B cell (primary cell): Measurements from ENCODE around the gene HSH2D. TPM values are rescaled to one million over a fixed set of nuclear protein-coding genes. Genes with fewer than 3 reads are reported as not detected.

Source experiments
- ATAC-seq: fragments of 200-7000 bp; cut with Tn5 transposase; one replicate; pipeline ENCODE4 v1.10.0; 2021; ENCODE audit warnings: low read depth, mild to moderate bottlenecking, moderate number of reproducible peaks, moderate library complexity
- CTCF ChIA-PET: fragments of 350-600 bp; sonication (Branson Sonifier 250); formaldehyde crosslinking; loops from one replicate; lab custom pipeline; 2021; ENCODE audit warnings: antibody characterized with exemption, inconsistent platforms; lab: Charles Lee
- POLR2A ChIA-PET: fragments of 350-600 bp; sonication (Branson Sonifier 250); formaldehyde crosslinking; loops from one replicate; lab custom pipeline; 2021; ENCODE audit warnings: antibody characterized with exemption; lab: Charles Lee
- DNase-seq: peaks from one replicate; pipeline ENCODE4 v3.0.0; 2013
- H2AFZ ChIP-seq: 2 replicates; pipeline ENCODE4 v1.6.1; 2012; ENCODE audit warnings: mild to moderate bottlenecking, low read depth, low read length; ENCODE audit not compliant: insufficient read depth, poor library complexity, severe bottlenecking
- H3K27ac ChIP-seq, 2 donors: 1 replicate in 1 of 2; 2 replicates in 1 of 2; pipeline ENCODE4 v1.5.1; 2012 to 2013; ENCODE audit warnings: low read length in 2 of 2, mild to moderate bottlenecking in 2 of 2, moderate library complexity in 1 of 2
- H3K27me3 ChIP-seq, 4 experiments: fragments of 200-600 bp in 1 of 4; sonication (generic) in 1 of 4; replicated peaks in 1 of 4; 1 replicate in 2 of 4; 2 replicates in 2 of 4; pipeline versions ENCODE4 v1.6.1 to v1.7.0; 2013 to 2016; ENCODE audit warnings: low read length in 3 of 4, mild to moderate bottlenecking in 2 of 4, mixed read lengths in 1 of 4, moderate library complexity in 1 of 4; ENCODE audit not compliant: insufficient read depth in 4 of 4, control insufficient read depth in 3 of 4; ENCODE audit errors: control extremely low read depth in 1 of 4
- H3K36me3 ChIP-seq, 2 experiments: replicated peaks in 1 of 2; 1 replicate in 1 of 2; 2 replicates in 1 of 2; pipeline versions ENCODE4 v1.6.1 to v1.7.1; 2013; ENCODE audit warnings: low read length in 1 of 2; ENCODE audit not compliant: insufficient read depth in 2 of 2, control insufficient read depth in 1 of 2; ENCODE audit errors: control extremely low read depth in 1 of 2, extremely low read depth in 1 of 2
- H3K4me1 ChIP-seq, 2 donors: fragments of 200-600 bp in 1 of 2; sonication (generic) in 1 of 2; 1 replicate in 1 of 2; 2 replicates in 1 of 2; pipeline versions ENCODE4 v1.5.1 to v1.6.1; 2013 to 2017; ENCODE audit warnings: low read length in 2 of 2; ENCODE audit not compliant: control insufficient read depth in 2 of 2, insufficient read depth in 2 of 2
- H3K4me2 ChIP-seq: replicated peaks from 2 replicates; pipeline ENCODE3; 2012; ENCODE audit warnings: mild to moderate bottlenecking, low read depth, low read length; ENCODE audit not compliant: poor library complexity, severe bottlenecking
- H3K4me3 ChIP-seq, 5 experiments: fragments of 200-600 bp in 1 of 5; sonication (generic) in 1 of 5; 1 replicate in 3 of 5; 2 replicates in 2 of 5; pipeline versions ENCODE4 v1.5.1 to v1.7.0; 2011 to 2016; ENCODE audit warnings: low read length in 4 of 5, mild to moderate bottlenecking in 4 of 5, low read depth in 2 of 5, control low read depth in 1 of 5, moderate library complexity in 1 of 5; ENCODE audit not compliant: insufficient read depth in 1 of 5; ENCODE audit errors: control extremely low read depth in 1 of 5, extremely low read depth in 1 of 5
- H3K79me2 ChIP-seq: fragments of 200-600 bp; sonication (generic); one replicate; pipeline ENCODE4 v1.6.0; 2016; ENCODE audit warnings: low read length; ENCODE audit not compliant: control insufficient read depth, insufficient read depth
- H3K9ac ChIP-seq: fragments of 200-600 bp; sonication (generic); 2 replicates; pipeline ENCODE4 v1.6.1; 2017; ENCODE audit warnings: mild to moderate bottlenecking, low read length, moderate library complexity
- H3K9me3 ChIP-seq, 3 donors: one replicate each; pipeline versions ENCODE4 v1.6.1 to v1.7.1; 2013; ENCODE audit warnings: low read length in 2 of 3; ENCODE audit not compliant: control insufficient read depth in 2 of 3, insufficient read depth in 1 of 3; ENCODE audit errors: control extremely low read depth in 1 of 3
- H4K20me1 ChIP-seq: 2 replicates; pipeline ENCODE4 v1.6.0; 2012; ENCODE audit warnings: mild to moderate bottlenecking, low read length; ENCODE audit not compliant: insufficient read depth, control insufficient read depth, poor library complexity, severe bottlenecking
- H3K27ac Mint-ChIP-seq: one replicate; pipeline ENCODE4 v1.8.0; 2021; ENCODE audit warnings: mixed read lengths
- H3K27me3 Mint-ChIP-seq: one replicate; pipeline ENCODE4 v1.8.0; 2021; ENCODE audit warnings: mixed read lengths
- H3K4me1 Mint-ChIP-seq: one replicate; pipeline ENCODE4 v1.8.0; 2021; ENCODE audit warnings: mixed read lengths
- H3K4me3 Mint-ChIP-seq: one replicate; pipeline ENCODE4 v1.8.0; 2021; ENCODE audit warnings: mixed read lengths
- H3K9me3 Mint-ChIP-seq: one replicate; pipeline ENCODE4 v1.8.0; 2022; ENCODE audit warnings: mixed read lengths; ENCODE audit not compliant: insufficient read depth
- CTCF ChIP-seq: fragments of 200-600 bp; IDR thresholded peaks from one replicate; pipeline ENCODE4 v1.8.0; 2022; ENCODE audit warnings: antibody characterized with exemption, mild to moderate bottlenecking
- EZH2 ChIP-seq: IDR thresholded peaks from 2 replicates; pipeline ENCODE4 v1.6.1; 2012; ENCODE audit warnings: borderline replicate concordance, low read depth, mild to moderate bottlenecking, moderate library complexity, low read length; ENCODE audit not compliant: insufficient read depth, poor library complexity, severe bottlenecking
- WGBS: methylation state at CpG from one replicate; pipeline ENCODE4 v1.1.5; 2013; ENCODE audit warnings: missing lambda C conversion rate; ENCODE audit not compliant: insufficient coverage; 5-methylcytosine and 5-hydroxymethylcytosine counted together
- intact Hi-C: fragments of 100-400 bp; cut with micrococcal nuclease; formaldehyde crosslinking; loops from one replicate; pipeline ENCODE4 v1.10.0; 2022
- polyA plus RNA-seq: library from polyadenylated mRNA; depleted of rRNA; stranded (reverse); fragments of >200 nt; gene quantifications from 2 replicates; pipeline ENCODE4 v1.2.3, GENCODE V29; 2012
- total RNA-seq, 2 donors: library from RNA; stranded (reverse); fragments of 120-200 nt in 1 of 2; gene quantifications; 1 replicate in 1 of 2; 2 replicates in 1 of 2; pipeline versions ENCODE4 v1.2.3 to v1.2.4, GENCODE V29; 2013 to 2022

The HSH2D gene
- total and polyA plus RNA-seq, 2 donors (not counting 1 experiment from before 2014, with no cell fraction given): 259 to 299 TPM

GRCh38 chr19:16153582-16154336 lies 10.3 kb downstream of the HSH2D start:
- Histone ChIP-seq H3K9me3 (peaks cover 0 to 6% (median 0%) of the 10 kb centered on the region in 3 donors), H3K4me2 (no peak overlapping the region), H3K4me3 (no peak overlapping the region), H3K36me3 (peaks cover 0 to 88% of the 10 kb centered on the region in 2 experiments), H3K79me2 (peaks cover 34% of the 10 kb centered on the region), H2AFZ (no peak overlapping the region), H3K9ac (no peak overlapping the region), H4K20me1 (peaks cover 73% of the 10 kb centered on the region), H3K4me1 (peaks cover 41 to 63% of the 10 kb centered on the region in 2 donors), H3K27me3 (no peaks in the 10 kb centered on the region), H3K27ac (peak overlapping the region in 1 of 2 donors; percentile 49)
- H3K27me3 Mint-ChIP-seq: no peaks in the 10 kb centered on the region
- no peak for DNase-seq
- H3K9me3 Mint-ChIP-seq: no peaks in the 10 kb centered on the region
- no peak for ATAC-seq
- WGBS: 91% methylated on average over 10 of the region's 11 CpGs
- CTCF ChIA-PET: interaction anchor here (0.6 kb wide), 1 partner anchor 10 kb away, joined by 3 read pairs; no protein-coding TSS in a partner anchor
- H3K4me3 Mint-ChIP-seq: no peak overlapping the region
- intact Hi-C loops: no loop called here
- peak overlapping the region; percentile 15 for H3K27ac Mint-ChIP-seq
- TF ChIP-seq EZH2: no peak
- no peak for TF ChIP-seq CTCF
- POLR2A ChIA-PET: interaction anchor here (2.2 to 2.6 kb wide), 2 partner anchors 10 to 13 kb away, joined by 6 to 7 read pairs; partner anchors contain the start of gene HSH2D
- H3K4me1 Mint-ChIP-seq: peaks cover 50% of the 10 kb centered on the region

GRCh38 chr19:16154557-16154956 lies 11.1 kb downstream of the HSH2D start:
- peaks cover 0 to 6% (median 0%) of the 10 kb centered on the region in 3 donors for H3K9me3 ChIP-seq
- H3K4me1 Mint-ChIP-seq: peaks cover 42% of the 10 kb centered on the region
- no peaks in the 10 kb centered on the region for H3K27me3 ChIP-seq
- peak overlapping the region; percentile 80 for H3K27ac Mint-ChIP-seq
- H3K4me1 ChIP-seq: peaks cover 33 to 55% of the 10 kb centered on the region in 2 donors
- ChIA-PET POLR2A (interaction anchor here (1.4 to 2.6 kb wide), 3 partner anchors 9 to 13 kb away, joined by 6 to 7 read pairs (median 6); partner anchors contain the start of gene HSH2D), CTCF (interaction anchor here (1.0 kb wide), 1 partner anchor 88 kb away, joined by 3 read pairs; no protein-coding TSS in a partner anchor)
- peaks cover 73% of the 10 kb centered on the region for H4K20me1 ChIP-seq
- peak overlapping the region; percentile 27 for H3K4me2 ChIP-seq
- H3K36me3 ChIP-seq: peaks cover 0 to 80% of the 10 kb centered on the region in 2 experiments
- H3K4me3 Mint-ChIP-seq: peak overlapping the region; percentile 7
- no peak for DNase-seq
- TF ChIP-seq EZH2 (no peak), CTCF (no peak)
- peaks cover 27% of the 10 kb centered on the region for H3K79me2 ChIP-seq
- no peak overlapping the region for H3K9ac ChIP-seq
- H3K4me3 ChIP-seq: no peak overlapping the region
- H2AFZ ChIP-seq: no peak overlapping the region
- no peak for ATAC-seq
- peak overlapping the region in 1 of 2 donors; percentile 42 for H3K27ac ChIP-seq
- no peaks in the 10 kb centered on the region for H3K9me3 Mint-ChIP-seq
- no peaks in the 10 kb centered on the region for H3K27me3 Mint-ChIP-seq
- over 99% methylated on average over 8 of the region's 8 CpGs for WGBS
- intact Hi-C loops: no loop called here
